SK-N-SH (cell line): ENCODE results near the gene STXBP6.

ENCODE experiments used
- FOXJ3 ChIP-seq: sonication (generic); formaldehyde crosslinking; IDR thresholded peaks from 2 replicates; pipeline ENCODE4 v1.5.1; 2020; ENCODE audit warnings: mild to moderate bottlenecking, missing genetic modification reagents
- GATA2 ChIP-seq: sonication (generic); formaldehyde crosslinking; IDR thresholded peaks from 2 replicates; pipeline ENCODE4 v1.5.0; 2020; ENCODE audit warnings: mild to moderate bottlenecking, missing genetic modification reagents
- MXI1 ChIP-seq: IDR thresholded peaks from 2 replicates; pipeline ENCODE4 v1.6.1; 2012; ENCODE audit warnings: mild to moderate bottlenecking, low read depth, low read length, improper control_type of control experiment
- NFIC ChIP-seq: IDR thresholded peaks from 2 replicates; pipeline ENCODE4 v1.4.0; 2012; ENCODE audit warnings: borderline replicate concordance
- POLR2AphosphoS5 ChIP-seq: IDR thresholded peaks from 2 replicates; pipeline ENCODE4 v1.6.1; 2012; ENCODE audit warnings: low read depth, low read length
- RAD21 ChIP-seq: IDR thresholded peaks from 2 replicates; pipeline ENCODE4 v1.6.1; 2012; ENCODE audit warnings: mild to moderate bottlenecking, low read length
- RFX5 ChIP-seq: IDR thresholded peaks from 2 replicates; pipeline ENCODE4 v1.6.1; 2012; ENCODE audit warnings: mild to moderate bottlenecking, improper control_type of control experiment, low read length
- SIN3A ChIP-seq: IDR thresholded peaks from 2 replicates; pipeline ENCODE4 v1.6.1; 2012; ENCODE audit warnings: low read depth, mild to moderate bottlenecking, low read length, moderate library complexity, borderline replicate concordance
- TF ChIP-seq, protein P1 (sequence below): fragments of 200-600 bp; sonication (generic); IDR thresholded peaks from 2 replicates; pipeline ENCODE4 v1.6.1; 2017; ENCODE audit warnings: antibody characterized with exemption, mild to moderate bottlenecking, moderate library complexity
- TF ChIP-seq, protein P2 (sequence below): IDR thresholded peaks from 2 replicates; pipeline ENCODE4 v1.6.1; 2012; ENCODE audit warnings: mild to moderate bottlenecking, low read depth, low read length, moderate library complexity
- TF ChIP-seq, protein P3 (sequence below): fragments of 150-350 bp; IDR thresholded peaks from 2 replicates; pipeline ENCODE4 v1.6.1; 2017; ENCODE audit warnings: antibody characterized with exemption, low read length, low read depth, borderline replicate concordance

DNA sequence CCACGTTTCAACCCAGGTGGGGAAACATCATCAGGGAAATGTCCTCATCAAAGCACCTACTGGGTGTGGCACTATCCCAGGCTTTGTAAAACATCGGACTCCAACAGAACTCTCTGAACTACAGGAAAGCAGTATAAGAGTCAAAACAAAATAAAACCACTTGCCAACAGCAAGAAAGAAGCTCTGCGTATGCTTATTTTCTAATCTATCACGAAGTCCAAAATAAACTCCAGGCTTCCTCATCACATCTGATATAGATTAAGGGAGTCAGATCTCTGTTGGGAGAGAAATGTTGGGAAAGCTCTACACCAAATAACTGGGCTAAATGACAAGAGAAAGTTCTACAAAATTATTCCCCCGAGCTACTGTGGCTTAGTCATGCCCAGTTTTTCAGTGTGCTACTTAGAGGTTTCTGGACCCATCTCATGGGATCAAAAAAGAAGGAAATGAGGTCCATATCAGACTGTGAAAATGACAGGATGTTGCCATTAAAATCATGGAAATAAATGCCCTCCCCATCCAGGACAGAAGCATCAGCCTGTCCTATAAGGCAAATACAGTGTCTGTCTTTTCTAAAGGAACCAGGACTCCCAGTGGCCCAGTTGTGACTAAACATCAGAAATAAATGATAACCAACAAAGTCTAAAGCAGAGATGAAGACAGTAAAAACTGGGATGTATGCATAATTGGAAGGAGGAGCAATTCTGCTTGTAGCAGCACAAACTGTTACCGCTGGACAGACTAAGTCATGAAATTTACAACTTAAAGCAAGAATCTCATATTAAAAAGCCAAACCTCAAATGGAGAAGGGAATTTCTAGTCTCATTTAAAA, 149.5 kb downstream of the STXBP6 start:
- TF ChIP-seq RAD21 (no peak), POLR2AphosphoS5 (no peak), RFX5 (no peak), MXI1 (no peak), FOXJ3 (CRISPR knock-in tag) (no peak), GATA2 (CRISPR knock-in tag) (no peak), NFIC (no peak), SIN3A (no peak)
- TF ChIP-seq, protein P1, sequence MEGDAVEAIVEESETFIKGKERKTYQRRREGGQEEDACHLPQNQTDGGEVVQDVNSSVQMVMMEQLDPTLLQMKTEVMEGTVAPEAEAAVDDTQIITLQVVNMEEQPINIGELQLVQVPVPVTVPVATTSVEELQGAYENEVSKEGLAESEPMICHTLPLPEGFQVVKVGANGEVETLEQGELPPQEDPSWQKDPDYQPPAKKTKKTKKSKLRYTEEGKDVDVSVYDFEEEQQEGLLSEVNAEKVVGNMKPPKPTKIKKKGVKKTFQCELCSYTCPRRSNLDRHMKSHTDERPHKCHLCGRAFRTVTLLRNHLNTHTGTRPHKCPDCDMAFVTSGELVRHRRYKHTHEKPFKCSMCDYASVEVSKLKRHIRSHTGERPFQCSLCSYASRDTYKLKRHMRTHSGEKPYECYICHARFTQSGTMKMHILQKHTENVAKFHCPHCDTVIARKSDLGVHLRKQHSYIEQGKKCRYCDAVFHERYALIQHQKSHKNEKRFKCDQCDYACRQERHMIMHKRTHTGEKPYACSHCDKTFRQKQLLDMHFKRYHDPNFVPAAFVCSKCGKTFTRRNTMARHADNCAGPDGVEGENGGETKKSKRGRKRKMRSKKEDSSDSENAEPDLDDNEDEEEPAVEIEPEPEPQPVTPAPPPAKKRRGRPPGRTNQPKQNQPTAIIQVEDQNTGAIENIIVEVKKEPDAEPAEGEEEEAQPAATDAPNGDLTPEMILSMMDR, result no peak
- TF ChIP-seq, protein P2, sequence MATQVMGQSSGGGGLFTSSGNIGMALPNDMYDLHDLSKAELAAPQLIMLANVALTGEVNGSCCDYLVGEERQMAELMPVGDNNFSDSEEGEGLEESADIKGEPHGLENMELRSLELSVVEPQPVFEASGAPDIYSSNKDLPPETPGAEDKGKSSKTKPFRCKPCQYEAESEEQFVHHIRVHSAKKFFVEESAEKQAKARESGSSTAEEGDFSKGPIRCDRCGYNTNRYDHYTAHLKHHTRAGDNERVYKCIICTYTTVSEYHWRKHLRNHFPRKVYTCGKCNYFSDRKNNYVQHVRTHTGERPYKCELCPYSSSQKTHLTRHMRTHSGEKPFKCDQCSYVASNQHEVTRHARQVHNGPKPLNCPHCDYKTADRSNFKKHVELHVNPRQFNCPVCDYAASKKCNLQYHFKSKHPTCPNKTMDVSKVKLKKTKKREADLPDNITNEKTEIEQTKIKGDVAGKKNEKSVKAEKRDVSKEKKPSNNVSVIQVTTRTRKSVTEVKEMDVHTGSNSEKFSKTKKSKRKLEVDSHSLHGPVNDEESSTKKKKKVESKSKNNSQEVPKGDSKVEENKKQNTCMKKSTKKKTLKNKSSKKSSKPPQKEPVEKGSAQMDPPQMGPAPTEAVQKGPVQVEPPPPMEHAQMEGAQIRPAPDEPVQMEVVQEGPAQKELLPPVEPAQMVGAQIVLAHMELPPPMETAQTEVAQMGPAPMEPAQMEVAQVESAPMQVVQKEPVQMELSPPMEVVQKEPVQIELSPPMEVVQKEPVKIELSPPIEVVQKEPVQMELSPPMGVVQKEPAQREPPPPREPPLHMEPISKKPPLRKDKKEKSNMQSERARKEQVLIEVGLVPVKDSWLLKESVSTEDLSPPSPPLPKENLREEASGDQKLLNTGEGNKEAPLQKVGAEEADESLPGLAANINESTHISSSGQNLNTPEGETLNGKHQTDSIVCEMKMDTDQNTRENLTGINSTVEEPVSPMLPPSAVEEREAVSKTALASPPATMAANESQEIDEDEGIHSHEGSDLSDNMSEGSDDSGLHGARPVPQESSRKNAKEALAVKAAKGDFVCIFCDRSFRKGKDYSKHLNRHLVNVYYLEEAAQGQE, result no peak
- TF ChIP-seq, protein P3, sequence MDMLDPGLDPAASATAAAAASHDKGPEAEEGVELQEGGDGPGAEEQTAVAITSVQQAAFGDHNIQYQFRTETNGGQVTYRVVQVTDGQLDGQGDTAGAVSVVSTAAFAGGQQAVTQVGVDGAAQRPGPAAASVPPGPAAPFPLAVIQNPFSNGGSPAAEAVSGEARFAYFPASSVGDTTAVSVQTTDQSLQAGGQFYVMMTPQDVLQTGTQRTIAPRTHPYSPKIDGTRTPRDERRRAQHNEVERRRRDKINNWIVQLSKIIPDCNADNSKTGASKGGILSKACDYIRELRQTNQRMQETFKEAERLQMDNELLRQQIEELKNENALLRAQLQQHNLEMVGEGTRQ, result no peak
